Upper lobe of left lung (tissue), 4 donors: Measurements from ENCODE around the gene EPS8L2.

ENCODE experiments used
- POLR2A ChIP-seq, 4 donors: fragments of 450-650 bp; IDR thresholded peaks; one replicate each; pipeline ENCODE4 v1.5.1; 2016 to 2017; ENCODE audit warnings: antibody characterized with exemption in 4 of 4, mild to moderate bottlenecking in 2 of 4
- TF ChIP-seq, protein P1 (sequence below), 6 experiments: fragments of 450-650 bp in 4 of 6; fragments of 200-600 bp in 2 of 6; sonication (generic) in 2 of 6; IDR thresholded peaks; one replicate each; pipeline ENCODE4 v1.5.1; 2016 to 2019; ENCODE audit warnings: antibody characterized with exemption in 6 of 6

- TF ChIP-seq, protein P1, sequence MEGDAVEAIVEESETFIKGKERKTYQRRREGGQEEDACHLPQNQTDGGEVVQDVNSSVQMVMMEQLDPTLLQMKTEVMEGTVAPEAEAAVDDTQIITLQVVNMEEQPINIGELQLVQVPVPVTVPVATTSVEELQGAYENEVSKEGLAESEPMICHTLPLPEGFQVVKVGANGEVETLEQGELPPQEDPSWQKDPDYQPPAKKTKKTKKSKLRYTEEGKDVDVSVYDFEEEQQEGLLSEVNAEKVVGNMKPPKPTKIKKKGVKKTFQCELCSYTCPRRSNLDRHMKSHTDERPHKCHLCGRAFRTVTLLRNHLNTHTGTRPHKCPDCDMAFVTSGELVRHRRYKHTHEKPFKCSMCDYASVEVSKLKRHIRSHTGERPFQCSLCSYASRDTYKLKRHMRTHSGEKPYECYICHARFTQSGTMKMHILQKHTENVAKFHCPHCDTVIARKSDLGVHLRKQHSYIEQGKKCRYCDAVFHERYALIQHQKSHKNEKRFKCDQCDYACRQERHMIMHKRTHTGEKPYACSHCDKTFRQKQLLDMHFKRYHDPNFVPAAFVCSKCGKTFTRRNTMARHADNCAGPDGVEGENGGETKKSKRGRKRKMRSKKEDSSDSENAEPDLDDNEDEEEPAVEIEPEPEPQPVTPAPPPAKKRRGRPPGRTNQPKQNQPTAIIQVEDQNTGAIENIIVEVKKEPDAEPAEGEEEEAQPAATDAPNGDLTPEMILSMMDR (IDR thresholded peaks at IDR 0.05) = peak; percentile 96 to 99 (median 98)
- peak in 1 of 4 donors; percentile 32 for TF ChIP-seq POLR2A (IDR thresholded peaks at IDR 0.05)
Measured at GRCh38 chr11:727859-728748, 22.1 kb downstream of the EPS8L2 start.
